Lung (tissue), 12 donors: ENCODE data around the gene COL4A6. TPM values are rescaled to one million over a fixed set of nuclear protein-coding genes. Genes with fewer than 3 reads are reported as not detected.

Experiments
- ATAC-seq: fragments of 200-7000 bp; cut with Tn5 transposase; one replicate; pipeline ENCODE4 v1.9.1; 2020; ENCODE audit warnings: moderate number of reproducible peaks; ENCODE audit not compliant: insufficient read depth, low FRiP score
- DNase-seq, 3 donors: peaks; one replicate each; pipeline ENCODE4 v3.0.0-alpha.2; 2013 to 2017
- H3K27ac ChIP-seq, 2 donors: one replicate each; pipeline ENCODE4 v1.5.1; 2013; ENCODE audit warnings: mild to moderate bottlenecking in 2 of 2, moderate library complexity in 2 of 2, control low read depth in 1 of 2, inconsistent platforms in 1 of 2, low read depth in 1 of 2, low read length in 1 of 2
- H3K27me3 ChIP-seq, 3 donors: one replicate each; pipeline ENCODE4 v1.5.1; 2013; ENCODE audit warnings: low read length in 2 of 3; ENCODE audit not compliant: control insufficient read depth in 3 of 3, insufficient read depth in 3 of 3
- H3K36me3 ChIP-seq, 4 donors: one replicate each; pipeline ENCODE4 v1.5.1; 2013; ENCODE audit warnings: low read length in 4 of 4, mild to moderate bottlenecking in 1 of 4, moderate library complexity in 1 of 4; ENCODE audit not compliant: control insufficient read depth in 4 of 4, insufficient read depth in 4 of 4
- H3K4me1 ChIP-seq, 5 donors: one replicate each; pipeline ENCODE4 v1.5.1; 2013; ENCODE audit warnings: low read length in 5 of 5, mild to moderate bottlenecking in 2 of 5, moderate library complexity in 1 of 5; ENCODE audit not compliant: control insufficient read depth in 5 of 5, insufficient read depth in 5 of 5
- H3K4me3 ChIP-seq: one replicate; pipeline ENCODE4 v1.5.1; 2013; ENCODE audit warnings: mild to moderate bottlenecking, control low read depth, moderate library complexity
- H3K9ac ChIP-seq, 2 donors: one replicate each; pipeline ENCODE4 v1.5.1; 2013; ENCODE audit warnings: low read length in 2 of 2, control low read depth in 1 of 2; ENCODE audit not compliant: insufficient read depth in 1 of 2
- H3K9me3 ChIP-seq, 4 donors: one replicate each; pipeline ENCODE4 v1.5.1; 2013; ENCODE audit warnings: low read length in 3 of 4, mild to moderate bottlenecking in 1 of 4, moderate library complexity in 1 of 4; ENCODE audit not compliant: control insufficient read depth in 4 of 4, insufficient read depth in 3 of 4
- CTCF ChIP-seq: IDR thresholded peaks from 2 replicates; pipeline ENCODE4 v1.5.1; 2012; ENCODE audit warnings: mild to moderate bottlenecking; ENCODE audit errors: control extremely low read depth, extremely low read depth
- WGBS, 2 donors: extraction: QIAGEN DNeasy Blood & Tissue Kit; methylation state at CpG; one replicate each; pipeline ENCODE4 v1.1.7; 2013; 5-methylcytosine and 5-hydroxymethylcytosine counted together
- polyA plus RNA-seq, 2 donors: library from polyadenylated mRNA; stranded (reverse); fragments of 200-250 nt; gene quantifications; one replicate each; pipeline ENCODE4 v1.2.1, GENCODE V29; 2013
- total RNA-seq, 2 donors: library from RNA; depleted of rRNA in 1 of 2; stranded (reverse); fragments of >200 nt in 1 of 2; gene quantifications; one replicate each; pipeline ENCODE4 v1.2.1, GENCODE V29; 2014 to 2021
- donor health status: control.
- donor health status: control.
- donor health status: Bipolar disorder and iron deficiency.
- donor health status: healthy.
- donor health status: DM: yes; HTN: yes; CAD: no.

Gene COL4A6
- total and polyA plus RNA-seq, 4 donors, result 0.57 to 16.7 (median 1.6) TPM

GRCh38 chrX:108224218-108224617 lies 214.0 kb downstream of the COL4A6 start:
- no peak overlapping the region for H3K9ac ChIP-seq
- peaks cover 0 to 18% (median 3%) of the 10 kb centered on the region in 5 donors for H3K4me1 ChIP-seq
- DNase-seq (no peak), ATAC-seq (no peak)
- H3K36me3 ChIP-seq, result no peaks in the 10 kb centered on the region
- H3K9me3 ChIP-seq, result no peaks in the 10 kb centered on the region
- peaks cover 0 to 31% (median 15%) of the 10 kb centered on the region in 3 donors for H3K27me3 ChIP-seq
- no peak overlapping the region for H3K27ac ChIP-seq
- WGBS, 2 donors, result 84 to 100% methylated on average over 2 of the region's 2 CpGs
- H3K4me3 ChIP-seq, result no peak overlapping the region
- TF ChIP-seq CTCF, result no peak

- H3K4me3 ChIP-seq, result no peak overlapping the region
- H3K9ac ChIP-seq, result no peak overlapping the region
- 57 to 88% methylated on average over 5 of the region's 5 CpGs for WGBS, 2 donors
- peak; percentile 62 to 83 (median 76) for DNase-seq
- no peak overlapping the region for H3K27ac ChIP-seq
- H3K4me1 ChIP-seq, result peaks cover 0 to 18% (median 3%) of the 10 kb centered on the region in 5 donors
- no peak for TF ChIP-seq CTCF
- no peak for ATAC-seq
- H3K27me3 ChIP-seq, result peaks cover 0 to 33% (median 15%) of the 10 kb centered on the region in 3 donors
- H3K9me3 ChIP-seq, result no peaks in the 10 kb centered on the region
- no peaks in the 10 kb centered on the region for H3K36me3 ChIP-seq
Observed at GRCh38 chrX:108223585-108223984, 214.6 kb downstream of the COL4A6 start.

- Histone ChIP-seq H3K4me1 (peaks cover 0 to 22% (median 3%) of the 10 kb centered on the region in 5 donors), H3K27me3 (peaks cover 0 to 28% (median 20%) of the 10 kb centered on the region in 3 donors), H3K27ac (no peak overlapping the region), H3K36me3 (no peaks in the 10 kb centered on the region), H3K9ac (no peak overlapping the region), H3K9me3 (no peaks in the 10 kb centered on the region), H3K4me3 (no peak overlapping the region)
- ATAC-seq (no peak), DNase-seq (no peak)
- TF ChIP-seq CTCF, result no peak
- WGBS, 2 donors, result 67 to 81% methylated on average over 7 of the region's 7 CpGs
Observed at GRCh38 chrX:108221301-108221864, 216.8 kb downstream of the COL4A6 start.
